ENCODE measurements around the gene OLFML2B. TPM values are rescaled to one million over a fixed set of nuclear protein-coding genes. Genes with fewer than 3 reads are reported as not detected.

OLFML2B gene
- total and polyA plus RNA-seq, 12 donors = 0.73 to 23.4 (median 1.5) TPM

- H3K27me3 ChIP-seq = peaks cover 0 to 32% (median 11%) of the 10 kb centered on the region in 7 donors
Observed at GRCh38 chr1:162029157-162029556, 5.5 kb upstream of the OLFML2B start.

GRCh38 chr1:162028726-162029125 is 5.1 kb upstream of the OLFML2B start:
- DNase-seq (no peak), ATAC-seq (peak in 1 of 8 donors; percentile 40)
- TF ChIP-seq CTCF (IDR thresholded peaks at IDR 0.05) = no peak
- no peaks in the 10 kb centered on the region for H3K36me3 ChIP-seq
- H3K27ac ChIP-seq = no peak overlapping the region
- intact Hi-C loops (cut with DNase I) = loop anchor here in 2 of 10 donors (10.0 kb wide), 2 partner anchors 54 to 164 kb away; no protein-coding TSS in a partner anchor
- H3K4me1 ChIP-seq = peaks cover 0 to 43% (median 7%) of the 10 kb centered on the region in 9 donors
- 62 to 74% methylated on average over 6 of the region's 6 CpGs for WGBS, 2 donors
- no peak overlapping the region for H3K4me3 ChIP-seq
- peaks cover 0 to 36% (median 11%) of the 10 kb centered on the region in 7 donors for H3K27me3 ChIP-seq
- H3K9me3 ChIP-seq = peaks cover 0 to 6% (median 0%) of the 10 kb centered on the region in 11 donors

More at GRCh38 chr1:162029157-162029556, 5.5 kb upstream of the OLFML2B start:
- H3K27ac ChIP-seq = no peak overlapping the region
- intact Hi-C loops (cut with DNase I) = loop anchor here in 2 of 10 donors (10.0 kb wide), 2 partner anchors 54 to 164 kb away; no protein-coding TSS in a partner anchor
- ATAC-seq (no peak), DNase-seq (no peak)
- TF ChIP-seq CTCF (IDR thresholded peaks at IDR 0.05) = no peak
- WGBS, 2 donors = 47 to 68% methylated on average over 4 of the region's 4 CpGs
- no peak overlapping the region for H3K4me3 ChIP-seq
- no peaks in the 10 kb centered on the region for H3K36me3 ChIP-seq
- peaks cover 0 to 40% (median 4%) of the 10 kb centered on the region in 9 donors for H3K4me1 ChIP-seq
- peaks cover 0 to 6% (median 0%) of the 10 kb centered on the region in 11 donors for H3K9me3 ChIP-seq

GRCh38 chr1:162026881-162027280 is 3.2 kb upstream of the OLFML2B start:
- no peaks in the 10 kb centered on the region for H3K36me3 ChIP-seq
- H3K4me3 ChIP-seq = no peak overlapping the region
- whole genome bisulfite sequencing, 2 donors = 83 to 87% methylated on average over 2 of the region's 2 CpGs
- peaks cover 0 to 6% (median 0%) of the 10 kb centered on the region in 11 donors for H3K9me3 ChIP-seq
- intact Hi-C loops (cut with DNase I) = loop anchor here in 2 of 10 donors (10.0 kb wide), 2 partner anchors 52 to 162 kb away; no protein-coding TSS in a partner anchor
- peak overlapping the region in 1 of 10 donors; percentile 48 for H3K27ac ChIP-seq
- DNase-seq = no peak
- ATAC-seq = no peak
- TF ChIP-seq CTCF (IDR thresholded peaks at IDR 0.05) = no peak
- H3K4me1 ChIP-seq = peaks cover 0 to 58% (median 11%) of the 10 kb centered on the region in 9 donors
- peaks cover 0 to 47% (median 11%) of the 10 kb centered on the region in 7 donors for H3K27me3 ChIP-seq

- Histone ChIP-seq H3K27ac (no peak overlapping the region), H3K36me3 (no peaks in the 10 kb centered on the region), H3K9me3 (peaks cover 0 to 6% (median 0%) of the 10 kb centered on the region in 11 donors), H3K27me3 (peaks cover 0 to 47% (median 11%) of the 10 kb centered on the region in 7 donors), H3K4me3 (no peak overlapping the region), H3K4me1 (peaks cover 0 to 70% (median 15%) of the 10 kb centered on the region in 9 donors)
- 95 to 97% methylated on average over 2 of the region's 2 CpGs for WGBS, 2 donors
- no peak for DNase-seq
- TF ChIP-seq CTCF (IDR thresholded peaks at IDR 0.05) = no peak
- intact Hi-C loops (cut with DNase I) = loop anchor here in 2 of 10 donors (10.0 kb wide), 2 partner anchors 51 to 161 kb away; no protein-coding TSS in a partner anchor
- no peak for ATAC-seq
Observed at GRCh38 chr1:162025541-162025940, 1.9 kb upstream of the OLFML2B start.

All from heart right ventricle (tissue), 16 donors.